ENCODE results near the gene VEGFD.
A peak's percentile ranks its signal among the peaks of the same experiment; 100 is the strongest.

- TF ChIP-seq GATA2 (IDR thresholded peaks at IDR 0.05; ENCODE audit: low read depth, low read length) (peak; percentile 41; the same call in 1 of the 2 replicates), GATA3 (IDR thresholded peaks at IDR 0.05; ENCODE audit: low read depth, low read length) (peak; percentile 39; the same call in 1 of the 2 replicates)
These were observed 21.6 kb upstream of the VEGFD start for GRCh38 chrX:15405846-15406245.
